K562 (cell line): ENCODE data around the gene DLGAP1. TPM values are rescaled to one million over a fixed set of nuclear protein-coding genes. Genes with fewer than 3 reads are reported as not detected.

Experiments
- E2F3 ChIP-seq: fragments of 250-450 bp; sonication (Bioruptor Pico); IDR thresholded peaks from 2 replicates; pipeline ENCODE4 v1.4.0; 2020; ENCODE audit warnings: mild to moderate bottlenecking
- ETV1 ChIP-seq: fragments of 450-650 bp; conservative IDR thresholded peaks from 2 replicates; pipeline ENCODE4 v1.6.1; 2016; ENCODE audit warnings: missing genetic modification characterization, control low read depth, low read depth, missing compliant biosample characterization
- GATAD2A ChIP-seq: fragments of 450-650 bp; IDR thresholded peaks from 2 replicates; pipeline ENCODE4 v1.6.1; 2017
- HMG20A ChIP-seq: fragments of 450-650 bp; formaldehyde crosslinking; conservative IDR thresholded peaks from 2 replicates; pipeline ENCODE4 v1.4.0; 2020; ENCODE audit warnings: mild to moderate bottlenecking, mixed read lengths
- MAZ ChIP-seq, 2 experiments: fragments of 450-650 bp in 1 of 2; sonication (generic) in 1 of 2; formaldehyde crosslinking; IDR thresholded peaks in 1 of 2; conservative IDR thresholded peaks in 1 of 2; 2 replicates each; pipeline versions ENCODE4 v1.4.0 to v1.5.0; 2020; ENCODE audit warnings: mild to moderate bottlenecking in 1 of 2, missing genetic modification reagents in 1 of 2
- MXI1 ChIP-seq: IDR thresholded peaks from 2 replicates; pipeline ENCODE4 v1.6.1; 2011; ENCODE audit warnings: low read depth, mild to moderate bottlenecking, improper control_type of control experiment, low read length
- NFIC ChIP-seq: fragments of 450-650 bp; IDR thresholded peaks from 2 replicates; pipeline ENCODE4 v1.6.1; 2017; ENCODE audit warnings: mild to moderate bottlenecking, inconsistent platforms
- NKRF ChIP-seq: fragments of 450-650 bp; IDR thresholded peaks from 2 replicates; pipeline ENCODE4 v1.6.1; 2016; ENCODE audit warnings: borderline replicate concordance
- PCBP2 ChIP-seq: fragments of 200-400 bp; formaldehyde crosslinking; IDR thresholded peaks from 2 replicates; pipeline ENCODE4 v1.6.1; 2018; ENCODE audit warnings: low read length, low read depth, mild to moderate bottlenecking, moderate library complexity; ENCODE audit not compliant: poor library complexity, severe bottlenecking
- TCFL5 ChIP-seq: fragments of 250-450 bp; sonication (Bioruptor Pico); conservative IDR thresholded peaks from 2 replicates; pipeline ENCODE4 v1.6.1; 2021; ENCODE audit warnings: mild to moderate bottlenecking, moderate library complexity, matching md5 sums
- TSC22D4 ChIP-seq: fragments of 450-650 bp; IDR thresholded peaks from 2 replicates; pipeline ENCODE4 v1.6.1; 2016; ENCODE audit warnings: missing genetic modification characterization, missing biosample characterization, control low read depth
- ZBED1 ChIP-seq: IDR thresholded peaks from 2 replicates; pipeline ENCODE4 v1.6.1; 2014
- ZBTB26 ChIP-seq: fragments of 450-650 bp; formaldehyde crosslinking; IDR thresholded peaks from 2 replicates; pipeline ENCODE4 v1.4.0; 2022; ENCODE audit warnings: missing genetic modification characterization
- ZFP30 ChIP-seq: fragments of 250-450 bp; sonication (Bioruptor Pico); IDR thresholded peaks from 2 replicates; pipeline ENCODE4 v1.8.0; 2022; ENCODE audit warnings: moderate library complexity, mild to moderate bottlenecking, inconsistent platforms, borderline replicate concordance
- ZKSCAN1 ChIP-seq: fragments of 150-350 bp; IDR thresholded peaks from 2 replicates; pipeline ENCODE4 v1.6.1; 2016; ENCODE audit warnings: low read depth, low read length
- ZNF165 ChIP-seq: fragments of 250-450 bp; sonication (Bioruptor Pico); IDR thresholded peaks from 2 replicates; pipeline ENCODE4 v1.4.0; 2020; ENCODE audit warnings: borderline replicate concordance
- ZNF239 ChIP-seq: fragments of 250-450 bp; sonication (Bioruptor Pico); IDR thresholded peaks from 2 replicates; pipeline ENCODE4 v1.4.0; 2020; ENCODE audit warnings: mild to moderate bottlenecking
- ZNF584 ChIP-seq: fragments of 200-800 bp; sonication (Bioruptor generic); IDR thresholded peaks from 2 replicates; pipeline ENCODE4 v1.6.1; 2016; ENCODE audit warnings: low read depth, mild to moderate bottlenecking, missing genetic modification characterization, missing compliant biosample characterization
- ZNF639 ChIP-seq, 2 experiments: fragments of 200-800 bp in 1 of 2; sonication (Bioruptor generic) in 1 of 2; sonication (generic) in 1 of 2; formaldehyde crosslinking in 1 of 2; IDR thresholded peaks in 1 of 2; conservative IDR thresholded peaks in 1 of 2; 2 replicates each; pipeline versions ENCODE4 v1.5.0 to v1.6.1; 2016 to 2020; ENCODE audit warnings: missing compliant biosample characterization in 1 of 2, missing genetic modification characterization in 1 of 2, missing genetic modification reagents in 1 of 2
- ZNF695 ChIP-seq: fragments of 450-650 bp; formaldehyde crosslinking; IDR thresholded peaks from 2 replicates; pipeline ENCODE4 v1.4.0; 2020; ENCODE audit warnings: mild to moderate bottlenecking, moderate library complexity
- polyA plus RNA-seq, 8 experiments: library from polyadenylated mRNA; depleted of rRNA in 4 of 8; stranded (reverse) in 5 of 8; unstranded in 3 of 8; fragments of >200 nt; fragmentation: Nextera tagmentation in 2 of 8; fragmentation: Illumina TruSeq in 1 of 8; extraction: Ambion mirVana in 2 of 8; extraction: Trizol in 1 of 8; gene quantifications; 2 replicates each; pipeline versions ENCODE4 v1.2.1 to v1.2.3, GENCODE V29; 2011 to 2014; ENCODE audit warnings: inconsistent platforms in 1 of 8, missing spikeins in 1 of 8
- total RNA-seq, 7 experiments: library from RNA; depleted of rRNA in 6 of 7; stranded (reverse); fragments of >200 nt in 6 of 7; fragmentation: Illumina TruSeq in 2 of 7; extraction: Trizol in 2 of 7; gene quantifications; 2 replicates each; pipeline versions ENCODE4 v1.2.1 to v1.2.3, GENCODE V29; 2011 to 2021; ENCODE audit warnings: low replicate concordance in 1 of 7

DLGAP1 gene
- total and polyA plus RNA-seq, 9 of the 15 experiments (the other 6 are each of a cell fraction or from before 2014, with no cell fraction given): 0.04 to 0.22 (median 0.08) TPM

DNA sequence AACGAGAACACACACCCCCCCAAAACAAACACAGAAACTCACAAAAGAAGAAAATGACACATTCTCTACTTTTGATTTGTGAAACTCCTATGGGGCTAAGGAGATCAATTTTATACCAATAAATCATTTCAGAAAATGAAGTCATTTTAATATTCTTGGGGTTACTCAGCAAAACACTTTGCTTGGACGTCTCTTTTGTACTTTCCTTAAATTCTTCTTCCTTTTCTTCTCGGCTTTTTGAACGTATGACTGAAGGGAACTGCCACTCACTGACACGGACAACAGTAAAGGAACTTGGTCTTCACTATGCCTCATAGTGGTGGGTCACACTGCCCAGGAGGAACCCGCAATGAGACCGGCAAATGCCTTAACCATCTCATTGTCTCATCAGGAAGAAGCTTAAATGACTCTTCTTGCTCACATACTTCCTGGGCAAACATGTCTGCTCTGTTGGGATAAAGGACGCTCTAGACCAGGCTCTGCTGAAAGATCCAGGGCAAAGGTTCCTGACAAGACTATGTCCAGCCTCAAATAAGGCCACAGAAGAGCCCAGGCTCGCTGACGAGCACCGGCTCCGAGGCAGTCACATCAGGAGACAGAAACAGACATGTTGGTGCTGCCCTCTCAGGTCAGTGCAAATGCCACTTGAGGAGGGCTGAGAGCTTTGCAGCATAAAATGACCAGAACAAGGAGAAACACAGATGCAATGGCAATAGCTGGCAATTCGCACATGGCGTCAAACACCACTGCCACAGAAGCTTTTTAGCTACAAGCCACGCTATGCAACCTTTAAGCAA, 799.7 kb downstream of the DLGAP1 start (continued):
- TF ChIP-seq ZBTB26 (CRISPR knock-in tag) (0 out of 2 replicates have a peak, but pooled peaks have one; percentile 12), NFIC (no peak), MXI1 (no peak), ZFP30 (CRISPR knock-in tag) (0 out of 2 replicates have a peak, but pooled peaks have one; percentile 28), ZKSCAN1 (no peak), TCFL5 (CRISPR knock-in tag) (0 out of 2 replicates have a peak, but pooled peaks have one; percentile 1), ZNF584 (CRISPR knock-in tag) (no peak), TSC22D4 (tag) (no peak), ZNF639 (CRISPR knock-in tag; conservative IDR thresholded peaks at IDR 0.05 in 1 of 2, IDR thresholded peaks at IDR 0.05 in 1 of 2) (no peak), NKRF (no peak), GATAD2A (no peak), MAZ (CRISPR knock-in tag; conservative IDR thresholded peaks at IDR 0.05 in 1 of 2, IDR thresholded peaks at IDR 0.05 in 1 of 2) (0 out of 4 replicates have a peak, but pooled peaks of 1 of the 2 experiments have one; percentile 23), ZBED1 (no peak), E2F3 (peak; percentile 41; the same call in 1 of the 2 replicates), ZNF165 (CRISPR knock-in tag) (peak; percentile 92), ZNF695 (0 out of 2 replicates have a peak, but pooled peaks have one; percentile 13), HMG20A (CRISPR knock-in tag) (no peak), ETV1 (peak; percentile 38), PCBP2 (no peak), ZNF239 (CRISPR knock-in tag) (peak; percentile 33; the same call in 1 of the 2 replicates)
